Spleen (tissue), 11 donors: ENCODE results near the gene CDK11A. TPM values are rescaled to one million over a fixed set of nuclear protein-coding genes. Genes with fewer than 3 reads are reported as not detected.
"Not testable (repeated sequence)": the region's sequence is repeated elsewhere in the genome, so short reads cannot be mapped to it uniquely, and the experiment has no call there.

Experiments used
- DNase-seq: peaks from one replicate; pipeline ENCODE4 v3.0.0-alpha.2; 2020
- H3K27ac ChIP-seq, 8 donors: fragments of 200-600 bp; sonication (generic) in 7 of 8; 1 replicate in 4 of 8; 2 replicates in 4 of 8; pipeline versions ENCODE4 v1.5.0 to v1.8.0; 2016 to 2021; ENCODE audit warnings: inconsistent platforms in 4 of 8, mild to moderate bottlenecking in 4 of 8, moderate library complexity in 1 of 8
- H3K27me3 ChIP-seq, 7 donors: fragments of 200-600 bp; sonication (generic) in 6 of 7; replicated peaks in 1 of 7; 1 replicate in 4 of 7; 2 replicates in 3 of 7; pipeline versions ENCODE4 v1.5.0 to v1.8.0; 2016 to 2021; ENCODE audit warnings: inconsistent platforms in 3 of 7, mild to moderate bottlenecking in 1 of 7
- H3K36me3 ChIP-seq, 6 donors: fragments of 200-600 bp; sonication (generic) in 5 of 6; 1 replicate in 4 of 6; 2 replicates in 2 of 6; pipeline versions ENCODE4 v1.5.0 to v1.8.0; 2016 to 2021; ENCODE audit warnings: inconsistent platforms in 2 of 6
- H3K4me1 ChIP-seq, 6 donors: fragments of 200-600 bp; sonication (generic) in 5 of 6; 1 replicate in 3 of 6; 2 replicates in 3 of 6; pipeline versions ENCODE4 v1.5.0 to v1.8.0; 2016 to 2021; ENCODE audit warnings: inconsistent platforms in 3 of 6
- H3K4me3 ChIP-seq, 8 donors: fragments of 200-600 bp; sonication (generic) in 7 of 8; 1 replicate in 4 of 8; 2 replicates in 4 of 8; pipeline versions ENCODE4 v1.5.0 to v1.8.0; 2016 to 2021; ENCODE audit warnings: inconsistent platforms in 4 of 8, mild to moderate bottlenecking in 4 of 8, moderate library complexity in 2 of 8
- H3K9me3 ChIP-seq, 8 donors: fragments of 200-600 bp; sonication (generic) in 7 of 8; 1 replicate in 4 of 8; 2 replicates in 4 of 8; pipeline versions ENCODE4 v1.5.0 to v1.8.0; 2016 to 2021; ENCODE audit warnings: inconsistent platforms in 4 of 8
- POLR2A ChIP-seq, 3 donors: fragments of 450-650 bp; IDR thresholded peaks; one replicate each; pipeline ENCODE4 v1.5.1; 2017; ENCODE audit warnings: antibody characterized with exemption in 3 of 3, mild to moderate bottlenecking in 1 of 3
- POLR2AphosphoS5 ChIP-seq, 3 donors: sonication (generic); formaldehyde crosslinking; IDR thresholded peaks; one replicate each; pipeline ENCODE4 v1.5.1; 2017; ENCODE audit warnings: antibody characterized with exemption in 3 of 3
- WGBS, 5 donors: extraction: QIAGEN DNeasy Blood & Tissue Kit in 3 of 5; methylation state at CpG; one replicate each; pipeline versions ENCODE4 v1.1.5 to v1.1.7; 2013 to 2018; 5-methylcytosine and 5-hydroxymethylcytosine counted together
- intact Hi-C: fragments of 100-400 bp; cut with DNase I; formaldehyde crosslinking; loops from one replicate; pipeline ENCODE4 v1.15.0; 2023; ENCODE audit warnings: low total_unique reads
- polyA plus RNA-seq, 3 donors: library from polyadenylated mRNA; stranded (reverse); fragments of 200-250 nt; gene quantifications; one replicate each; pipeline ENCODE4 v1.2.1, GENCODE V29; 2013
- total RNA-seq, 7 donors: library from RNA; depleted of rRNA in 3 of 7; stranded (reverse); fragments of >200 nt in 3 of 7; fragmentation: NEBNext Ultra II Directional in 4 of 7; extraction: Animal tissue kit (Norgen Biotek cat#: 25700) in 4 of 7; gene quantifications; one replicate each; pipeline versions ENCODE4 v1.1.0 to v1.2.1, GENCODE V29; 2016 to 2021
- TF ChIP-seq, protein P1 (sequence below), 11 experiments: fragments of 200-600 bp in 7 of 11; fragments of 450-650 bp in 4 of 11; sonication (generic) in 4 of 11; IDR thresholded peaks in 8 of 11; conservative IDR thresholded peaks in 3 of 11; 1 replicate in 7 of 11; 2 replicates in 4 of 11; pipeline versions ENCODE4 v1.4.0 to v1.8.0; 2016 to 2021; ENCODE audit warnings: antibody characterized with exemption in 11 of 11, inconsistent platforms in 4 of 11, mild to moderate bottlenecking in 1 of 11
- donor health status: healthy with polysubstance abuse.
- donor health status: DM: no; HTN: no; CAD: no; lungs with moderate emphysema.
- donor health status: DM: no; HTN: no; CAD: no.
- donor health status: Bipolar disorder and iron deficiency.
- donor health status: healthy.
- donor health status: DM: no; HTN: no; CAD: no.
- donor health status: DM: yes; HTN: yes; CAD: no.

CDK11A gene
- total and polyA plus RNA-seq, 10 donors = 29.3 to 123 (median 75.5) TPM

DNA sequence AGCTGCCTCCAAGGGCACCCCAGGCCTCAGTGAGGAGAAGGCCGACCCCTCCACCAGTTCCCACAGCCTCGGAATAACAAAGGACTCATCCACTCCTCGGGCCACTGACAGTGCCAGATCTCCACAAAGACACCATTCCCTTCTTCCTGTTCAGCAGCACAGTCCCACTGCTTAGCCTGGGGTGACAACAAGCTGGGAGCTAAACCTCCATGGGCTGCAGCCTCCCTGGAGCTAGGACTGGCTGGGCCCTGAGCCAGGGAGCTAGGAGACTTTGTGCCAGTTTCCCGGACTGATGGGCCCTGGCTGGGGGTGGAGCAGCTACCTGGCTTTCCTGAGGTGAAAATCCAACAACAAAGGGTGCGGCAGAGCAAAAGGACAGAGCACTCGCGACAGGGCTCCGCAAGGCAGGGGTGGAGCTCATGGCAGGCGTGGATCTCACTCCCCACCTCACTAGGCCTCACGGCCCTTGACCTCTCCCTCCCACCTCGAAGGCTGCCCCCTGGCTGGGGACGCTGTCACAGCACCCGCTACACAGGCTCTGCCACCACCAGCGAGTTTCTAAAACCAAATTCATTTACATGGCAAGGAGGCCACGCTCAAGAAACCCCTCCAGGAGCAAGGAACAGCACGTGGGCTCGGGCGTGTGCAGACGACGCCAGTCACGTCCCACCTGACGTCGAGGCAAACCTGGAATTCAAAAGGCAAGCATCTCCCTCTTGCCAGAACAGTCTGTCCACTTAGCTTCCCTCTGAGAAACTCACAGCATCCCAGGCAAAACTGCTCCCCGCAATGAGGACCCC is 45.4 kb downstream of the CDK11A start:
- intact Hi-C loops = no loop called here
- TF ChIP-seq, protein P1, sequence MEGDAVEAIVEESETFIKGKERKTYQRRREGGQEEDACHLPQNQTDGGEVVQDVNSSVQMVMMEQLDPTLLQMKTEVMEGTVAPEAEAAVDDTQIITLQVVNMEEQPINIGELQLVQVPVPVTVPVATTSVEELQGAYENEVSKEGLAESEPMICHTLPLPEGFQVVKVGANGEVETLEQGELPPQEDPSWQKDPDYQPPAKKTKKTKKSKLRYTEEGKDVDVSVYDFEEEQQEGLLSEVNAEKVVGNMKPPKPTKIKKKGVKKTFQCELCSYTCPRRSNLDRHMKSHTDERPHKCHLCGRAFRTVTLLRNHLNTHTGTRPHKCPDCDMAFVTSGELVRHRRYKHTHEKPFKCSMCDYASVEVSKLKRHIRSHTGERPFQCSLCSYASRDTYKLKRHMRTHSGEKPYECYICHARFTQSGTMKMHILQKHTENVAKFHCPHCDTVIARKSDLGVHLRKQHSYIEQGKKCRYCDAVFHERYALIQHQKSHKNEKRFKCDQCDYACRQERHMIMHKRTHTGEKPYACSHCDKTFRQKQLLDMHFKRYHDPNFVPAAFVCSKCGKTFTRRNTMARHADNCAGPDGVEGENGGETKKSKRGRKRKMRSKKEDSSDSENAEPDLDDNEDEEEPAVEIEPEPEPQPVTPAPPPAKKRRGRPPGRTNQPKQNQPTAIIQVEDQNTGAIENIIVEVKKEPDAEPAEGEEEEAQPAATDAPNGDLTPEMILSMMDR (IDR thresholded peaks at IDR 0.05 in 8 of 11, conservative IDR thresholded peaks at IDR 0.05 in 3 of 11) = peak; percentile 13 to 67 (median 50)
- TF ChIP-seq POLR2A (IDR thresholded peaks at IDR 0.05) (no peak), POLR2AphosphoS5 (IDR thresholded peaks at IDR 0.05) (peak in 1 of 3 donors; percentile 36)
- peaks cover 0 to 26% (median 2%) of the 10 kb centered on the region in 6 donors for H3K36me3 ChIP-seq
- peak overlapping the region in 2 of 8 donors; percentile 24 to 62 for H3K4me3 ChIP-seq
- DNase-seq = peak; percentile 85
- H3K4me1 ChIP-seq = peaks cover 10 to 64% (median 31%) of the 10 kb centered on the region in 6 donors
- H3K9me3 ChIP-seq = no peaks in the 10 kb centered on the region
- no peaks in the 10 kb centered on the region for H3K27me3 ChIP-seq
- 58 to 88% (median 72%) methylated on average over 22 to 24 of the region's 24 CpGs for whole genome bisulfite sequencing, 5 donors
- H3K27ac ChIP-seq = peak overlapping the region; percentile 55 to 91 (median 81)

DNA sequence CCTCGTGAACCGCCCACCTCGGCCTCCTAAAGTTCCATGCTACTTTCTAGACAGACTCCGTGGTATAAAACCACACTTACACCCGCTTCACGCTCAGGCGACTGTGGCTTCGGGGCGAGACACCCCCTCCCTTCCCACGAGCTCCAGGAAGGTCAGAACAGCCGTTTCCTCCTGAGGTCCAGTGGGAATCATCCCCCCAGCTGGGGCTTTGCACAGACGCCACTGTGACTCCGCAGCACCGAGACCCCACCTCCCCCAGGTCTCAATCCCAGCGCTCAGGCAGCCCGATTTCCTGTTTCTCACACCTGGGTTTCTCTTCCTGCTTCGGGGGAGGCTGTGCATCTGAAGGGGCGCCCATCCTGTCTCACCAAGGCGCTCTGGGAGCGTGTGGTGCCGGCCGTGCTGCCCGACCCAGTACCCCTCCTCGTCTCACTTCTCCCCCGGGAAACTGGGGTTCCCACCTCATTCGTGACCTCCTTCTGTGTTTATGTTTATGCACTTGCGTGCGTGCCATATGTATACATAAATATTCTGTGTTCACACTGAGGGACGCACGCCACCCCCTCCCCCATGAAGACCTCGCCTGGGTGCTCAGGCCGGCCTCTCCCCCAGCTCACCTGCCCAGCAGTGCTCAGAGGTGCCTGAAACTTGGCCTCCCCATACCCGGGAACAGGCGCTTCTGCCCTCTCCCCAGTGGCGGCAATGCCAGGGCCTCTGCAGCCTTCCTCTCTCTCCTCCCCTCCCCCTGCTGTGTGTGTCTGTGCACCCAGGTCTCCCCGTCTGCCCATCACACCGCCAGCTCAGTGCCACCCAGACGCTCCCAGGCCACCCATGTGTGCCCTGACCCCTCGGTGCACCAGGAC is 46.2 kb downstream of the CDK11A start:
- H3K4me3 ChIP-seq = peak overlapping the region in 5 of 8 donors; percentile 12 to 62 (median 20)
- H3K36me3 ChIP-seq = peaks cover 0 to 26% (median 0%) of the 10 kb centered on the region in 6 donors
- peak overlapping the region; percentile 55 to 91 (median 81) for H3K27ac ChIP-seq
- DNase-seq = peak; percentile 88
- no peaks in the 10 kb centered on the region for H3K27me3 ChIP-seq
- intact Hi-C loops = no loop called here
- H3K4me1 ChIP-seq = peaks cover 10 to 62% (median 27%) of the 10 kb centered on the region in 6 donors
- WGBS, 5 donors = 20 to 39% (median 31%) methylated on average over 39 of the region's 39 CpGs
- TF ChIP-seq, protein P1 (IDR thresholded peaks at IDR 0.05 in 8 of 11, conservative IDR thresholded peaks at IDR 0.05 in 3 of 11) = no peak
- peak; percentile 51 to 84 (median 71) for TF ChIP-seq POLR2AphosphoS5 (IDR thresholded peaks at IDR 0.05)
- no peak for TF ChIP-seq POLR2A (IDR thresholded peaks at IDR 0.05)
- H3K9me3 ChIP-seq = no peaks in the 10 kb centered on the region

DNA sequence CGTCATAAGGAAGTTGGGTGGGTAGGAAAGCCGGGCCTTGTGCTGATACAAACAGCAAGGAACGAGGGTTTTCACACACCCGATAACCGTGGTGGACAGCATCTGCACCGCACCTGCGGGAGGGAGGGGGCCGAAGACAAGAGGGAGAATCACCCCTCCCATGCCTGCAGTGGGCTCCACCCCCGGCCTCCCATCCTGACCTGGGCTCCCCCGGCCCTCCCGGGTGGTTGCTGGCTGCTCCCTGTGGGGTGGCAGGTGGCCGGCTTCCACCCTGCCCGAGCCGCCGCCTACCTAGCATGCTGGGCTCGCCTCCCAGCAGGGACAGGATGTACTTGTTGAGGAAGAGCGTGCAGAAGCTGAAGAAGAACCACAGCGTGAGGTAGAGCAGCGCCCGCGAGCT is 48.1 kb downstream of the CDK11A start:
- H3K27me3 ChIP-seq, H3K4me3 ChIP-seq, H3K9me3 ChIP-seq, intact Hi-C loops, H3K27ac ChIP-seq, DNase-seq: not testable (repeated sequence)
- TF ChIP-seq POLR2AphosphoS5 (IDR thresholded peaks at IDR 0.05) = peak in 1 of 3 donors; percentile 10
- 74 to 90% (median 80%) methylated on average over 4 to 8 of the region's 21 CpGs; no CpG with 5 or more reads in 1 of the 5 donors for WGBS, 5 donors
- peaks cover 0 to 34% (median 16%) of the 10 kb centered on the region in 6 donors for H3K36me3 ChIP-seq
- H3K4me1 ChIP-seq = peaks cover 10 to 54% (median 24%) of the 10 kb centered on the region in 6 donors

DNA sequence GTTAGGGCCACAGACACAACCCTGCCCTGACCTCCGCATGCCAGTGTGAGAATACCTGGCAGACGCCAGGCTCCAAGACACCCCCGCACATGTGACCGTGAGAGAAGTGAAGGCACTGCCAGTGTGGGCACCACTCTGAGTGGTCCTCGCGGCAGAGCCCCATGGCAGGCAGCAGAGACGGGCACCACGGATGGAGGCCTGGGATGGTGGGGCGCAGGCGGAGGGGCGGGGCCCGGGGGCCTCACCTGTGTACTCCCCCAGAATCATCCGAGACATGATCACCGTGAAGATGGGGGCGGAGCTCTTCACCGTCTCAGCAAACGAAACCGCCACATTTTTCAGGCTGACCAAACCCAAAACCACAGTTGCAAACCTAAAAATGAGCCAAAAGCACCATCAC is 48.9 kb downstream of the CDK11A start:
- Histone ChIP-seq H3K27ac (peak overlapping the region in 3 of 8 donors; percentile 13 to 42 (median 22)), H3K4me1 (peaks cover 10 to 46% (median 21%) of the 10 kb centered on the region in 6 donors), H3K36me3 (peaks cover 0 to 43% (median 21%) of the 10 kb centered on the region in 6 donors)
- 65 to 91% (median 84%) methylated on average over 8 to 16 of the region's 18 CpGs for whole genome bisulfite sequencing, 5 donors
- H3K27me3 ChIP-seq, intact Hi-C loops, H3K9me3 ChIP-seq, H3K4me3 ChIP-seq: not testable (repeated sequence)
- peak; percentile 69 for DNase-seq

DNA sequence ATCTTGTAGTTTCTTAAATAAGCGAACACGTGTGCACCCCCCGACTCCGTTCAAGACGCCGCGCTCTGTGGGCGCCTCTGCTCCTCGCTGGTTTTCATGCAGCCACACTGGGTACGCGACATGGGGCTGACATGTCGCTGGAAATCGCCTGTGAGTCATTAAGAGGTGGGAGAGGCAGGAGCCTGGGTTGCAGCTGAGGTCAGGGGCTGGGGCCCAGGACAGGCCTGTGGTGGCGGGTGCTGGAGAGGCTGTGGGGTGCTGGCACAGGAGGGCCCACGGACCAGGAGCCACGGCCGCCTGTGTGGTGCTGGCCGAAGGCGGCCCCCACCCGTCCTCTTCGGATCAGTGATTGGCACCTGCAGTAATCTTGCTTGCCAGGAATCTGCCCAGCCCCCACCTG is 49.4 kb downstream of the CDK11A start:
- H3K4me3 ChIP-seq, intact Hi-C loops, H3K9me3 ChIP-seq, H3K27me3 ChIP-seq: not testable (repeated sequence)
- H3K27ac ChIP-seq = peak overlapping the region in 2 of 8 donors; percentile 13 to 22
- peaks cover 10 to 42% (median 21%) of the 10 kb centered on the region in 6 donors for H3K4me1 ChIP-seq
- peaks cover 0 to 47% (median 24%) of the 10 kb centered on the region in 6 donors for H3K36me3 ChIP-seq
- WGBS, 5 donors = 83 to 92% (median 85%) methylated on average over 11 to 20 of the region's 21 CpGs
- DNase-seq = peak; percentile 65
